Activated CD8-positive, alpha-beta memory T cell treated with anti-CD3 and anti-CD28 coated beads, Interleukin-2, amount 50 U/mL, for 24 hours (primary cell): ENCODE measurements around the gene STX7.
"Not testable (repeated sequence)": the region's sequence is repeated elsewhere in the genome, so short reads cannot be mapped to it uniquely, and the experiment has no call there.

Source experiments
- DNase-seq: peaks from one replicate; pipeline ENCODE4 v3.0.0-alpha.2; 2020; ENCODE audit errors: extremely low read depth

The STX7 gene

GRCh38 chr6:132512638-132513632, at the start of gene STX7:
STX7 (minus strand) TSS chr6:132513116; CDS start chr6:132503530, 9,586 bp downstream.
- DNase-seq = peak; percentile 78

- DNase-seq = not testable (repeated sequence)
These were observed 47.2 kb upstream of the STX7 start for GRCh38 chr6:132560087-132560486.

- no peak for DNase-seq
These were observed 39.5 kb upstream of the STX7 start, which contains the start of gene TAAR8 for GRCh38 chr6:132552372-132552771. TAAR8 (plus strand) TSS chr6:132552672; CDS start chr6:132552693, 21 bp downstream.

GRCh38 chr6:132551214-132551613, 38.3 kb upstream of the STX7 start:
- DNase-seq = no peak

GRCh38 chr6:132548746-132549463, 36.0 kb upstream of the STX7 start:
- no peak for DNase-seq

- DNase-seq = no peak
These were observed 31.9 kb upstream of the STX7 start for GRCh38 chr6:132544826-132545225.

- DNase-seq = no peak
These were observed 25.1 kb upstream of the STX7 start, which contains the start of gene TAAR9 for GRCh38 chr6:132537977-132538376. TAAR9 (plus strand) TSS chr6:132538277; CDS start chr6:132538290, 13 bp downstream.

- no peak for DNase-seq
These were observed 24.2 kb upstream of the STX7 start for GRCh38 chr6:132537145-132537544.

- DNase-seq = not testable (repeated sequence)
These were observed 21.6 kb upstream of the STX7 start for GRCh38 chr6:132534546-132534945.

- DNase-seq = peak; percentile 48
These were observed 17.5 kb upstream of the STX7 start for GRCh38 chr6:132530293-132530974.

- DNase-seq = no peak
These were observed 14.9 kb upstream of the STX7 start for GRCh38 chr6:132527791-132528190.

- no peak for DNase-seq
These were observed 13.5 kb upstream of the STX7 start for GRCh38 chr6:132526461-132526860.

GRCh38 chr6:132525866-132526265, 12.9 kb upstream of the STX7 start:
- DNase-seq = no peak

GRCh38 chr6:132524646-132525045, 11.7 kb upstream of the STX7 start:
- DNase-seq = no peak

- DNase-seq = no peak
These were observed 8.0 kb upstream of the STX7 start for GRCh38 chr6:132520953-132521352.

GRCh38 chr6:132515386-132515785, 2.5 kb upstream of the STX7 start:
- DNase-seq = no peak

- DNase-seq = no peak
These were observed 1.1 kb upstream of the STX7 start for GRCh38 chr6:132513831-132514545.

- no peak for DNase-seq
These were observed 626 bp downstream of the STX7 start for GRCh38 chr6:132512342-132512637.

GRCh38 chr6:132511831-132512220, 1.1 kb downstream of the STX7 start:
- no peak for DNase-seq

GRCh38 chr6:132511210-132511830, 1.6 kb downstream of the STX7 start:
- no peak for DNase-seq
